ENCODE results near the gene AIPL1. TPM values are rescaled to one million over a fixed set of nuclear protein-coding genes. Genes with fewer than 3 reads are reported as not detected.

Gene AIPL1
- total and polyA plus RNA-seq, 2 donors from 2014 or later: not detected

DNA sequence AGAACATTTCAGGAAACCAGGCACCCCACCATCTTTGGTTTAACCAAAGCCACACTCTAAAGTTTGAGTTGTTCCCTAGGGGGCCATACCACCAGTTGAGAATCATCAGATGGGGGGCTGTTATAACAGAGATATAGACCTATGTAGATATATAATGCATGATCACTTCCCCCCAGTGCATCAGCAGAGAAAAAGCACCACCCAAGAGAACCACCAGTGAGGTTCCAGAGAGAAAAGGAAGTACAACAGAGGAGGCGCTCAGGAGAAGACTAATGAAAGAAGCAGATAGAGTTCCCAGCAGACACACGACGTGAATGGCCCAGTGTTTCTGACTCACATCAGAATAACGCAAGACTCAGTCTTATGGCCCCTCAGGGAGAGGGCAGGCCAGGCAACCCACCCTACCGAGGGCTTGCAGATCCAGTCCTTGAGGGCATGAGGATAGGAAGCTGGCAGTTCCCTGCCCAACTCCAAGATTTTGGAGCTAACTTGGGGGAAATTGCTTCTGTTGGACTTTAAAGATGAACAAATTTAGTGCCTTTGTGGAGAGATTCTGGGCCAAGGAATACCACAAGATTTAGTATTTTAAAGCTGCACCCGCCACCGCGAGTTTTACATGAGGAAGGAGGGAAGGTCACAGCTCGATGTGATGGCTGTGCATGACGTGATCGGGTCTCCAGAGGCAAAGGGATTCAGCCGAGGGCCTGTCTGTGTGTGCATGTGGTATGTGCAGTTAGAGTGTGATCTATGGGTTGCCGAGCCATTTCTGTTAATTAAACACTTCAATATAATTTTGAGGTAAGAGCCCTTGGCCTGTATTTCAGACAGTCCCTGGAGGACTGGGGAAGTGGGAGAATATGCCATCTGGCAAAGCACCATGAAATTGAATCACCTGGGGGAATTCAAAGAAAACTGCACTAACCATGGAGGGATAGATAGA lies 53.1 kb downstream of the AIPL1 start:
- FAIRE-seq (no peak), DNase-seq (no peak)
- no peak overlapping the region for H3K4me3 ChIP-seq (ENCODE audit: low read length in 3 of 3)
- H3K36me3 ChIP-seq (ENCODE audit: control insufficient read depth in 2 of 3, insufficient read depth in 3 of 3, low read length in 3 of 3): no peaks in the 10 kb centered on the region
- TF ChIP-seq, protein P1, sequence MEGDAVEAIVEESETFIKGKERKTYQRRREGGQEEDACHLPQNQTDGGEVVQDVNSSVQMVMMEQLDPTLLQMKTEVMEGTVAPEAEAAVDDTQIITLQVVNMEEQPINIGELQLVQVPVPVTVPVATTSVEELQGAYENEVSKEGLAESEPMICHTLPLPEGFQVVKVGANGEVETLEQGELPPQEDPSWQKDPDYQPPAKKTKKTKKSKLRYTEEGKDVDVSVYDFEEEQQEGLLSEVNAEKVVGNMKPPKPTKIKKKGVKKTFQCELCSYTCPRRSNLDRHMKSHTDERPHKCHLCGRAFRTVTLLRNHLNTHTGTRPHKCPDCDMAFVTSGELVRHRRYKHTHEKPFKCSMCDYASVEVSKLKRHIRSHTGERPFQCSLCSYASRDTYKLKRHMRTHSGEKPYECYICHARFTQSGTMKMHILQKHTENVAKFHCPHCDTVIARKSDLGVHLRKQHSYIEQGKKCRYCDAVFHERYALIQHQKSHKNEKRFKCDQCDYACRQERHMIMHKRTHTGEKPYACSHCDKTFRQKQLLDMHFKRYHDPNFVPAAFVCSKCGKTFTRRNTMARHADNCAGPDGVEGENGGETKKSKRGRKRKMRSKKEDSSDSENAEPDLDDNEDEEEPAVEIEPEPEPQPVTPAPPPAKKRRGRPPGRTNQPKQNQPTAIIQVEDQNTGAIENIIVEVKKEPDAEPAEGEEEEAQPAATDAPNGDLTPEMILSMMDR (IDR thresholded peaks at IDR 0.05; ENCODE audit: borderline replicate concordance, extremely low read depth, insufficient read depth): no peak
- no peaks in the 10 kb centered on the region for H3K27me3 ChIP-seq (ENCODE audit: control insufficient read depth, insufficient read depth, low read length)
- H3K27ac ChIP-seq (ENCODE audit: low read depth in 2 of 2, low read length in 2 of 2): no peak overlapping the region
- H3K9ac ChIP-seq (ENCODE audit: low read length in 3 of 3): no peak overlapping the region
- H3K9me3 ChIP-seq (ENCODE audit: control insufficient read depth in 2 of 3, insufficient read depth in 1 of 3, low read length in 3 of 3): no peaks in the 10 kb centered on the region
- no peaks in the 10 kb centered on the region for H3K4me1 ChIP-seq (ENCODE audit: control insufficient read depth in 2 of 3, insufficient read depth in 2 of 3, low read depth in 1 of 3, low read length in 3 of 3)
- intact Hi-C loops (cut with DNase I): no loop called here

DNA sequence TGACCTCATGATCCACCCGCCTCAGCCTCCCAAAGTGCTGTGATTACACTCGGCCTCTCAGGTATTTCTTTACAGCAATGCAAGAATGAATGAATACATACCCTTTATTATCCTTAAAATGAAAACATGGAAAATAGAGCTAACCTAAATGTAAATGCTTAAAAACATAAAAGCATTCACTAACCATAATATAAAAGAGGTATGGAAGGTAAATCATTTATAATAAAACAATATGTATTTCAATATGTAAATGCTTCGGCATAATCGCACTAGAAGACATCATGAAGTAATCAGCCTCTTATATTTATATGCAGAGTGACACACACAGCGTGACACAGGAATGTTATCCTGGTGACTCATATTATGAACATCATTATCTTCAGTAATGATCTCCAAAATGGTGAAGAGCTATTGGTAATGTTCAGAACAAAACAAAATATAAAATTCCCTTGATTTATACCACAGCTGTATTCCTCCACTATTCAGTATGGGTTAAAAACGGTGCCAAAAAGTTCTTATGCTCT lies 53.9 kb downstream of the AIPL1 start:
- Histone ChIP-seq H3K9ac (ENCODE audit: low read length in 3 of 3) (no peak overlapping the region), H3K4me3 (ENCODE audit: low read length in 3 of 3) (no peak overlapping the region), H3K27ac (ENCODE audit: low read depth in 2 of 2, low read length in 2 of 2) (no peak overlapping the region), H3K27me3 (ENCODE audit: control insufficient read depth, insufficient read depth, low read length) (no peaks in the 10 kb centered on the region), H3K9me3 (ENCODE audit: control insufficient read depth in 2 of 3, insufficient read depth in 1 of 3, low read length in 3 of 3) (no peaks in the 10 kb centered on the region), H3K4me1 (ENCODE audit: control insufficient read depth in 2 of 3, insufficient read depth in 2 of 3, low read depth in 1 of 3, low read length in 3 of 3) (no peaks in the 10 kb centered on the region), H3K36me3 (ENCODE audit: control insufficient read depth in 2 of 3, insufficient read depth in 3 of 3, low read length in 3 of 3) (no peaks in the 10 kb centered on the region)
- DNase-seq (no peak), FAIRE-seq (no peak)
- intact Hi-C loops (cut with DNase I): no loop called here
- TF ChIP-seq, protein P1 (IDR thresholded peaks at IDR 0.05; ENCODE audit: borderline replicate concordance, extremely low read depth, insufficient read depth): no peak

DNA sequence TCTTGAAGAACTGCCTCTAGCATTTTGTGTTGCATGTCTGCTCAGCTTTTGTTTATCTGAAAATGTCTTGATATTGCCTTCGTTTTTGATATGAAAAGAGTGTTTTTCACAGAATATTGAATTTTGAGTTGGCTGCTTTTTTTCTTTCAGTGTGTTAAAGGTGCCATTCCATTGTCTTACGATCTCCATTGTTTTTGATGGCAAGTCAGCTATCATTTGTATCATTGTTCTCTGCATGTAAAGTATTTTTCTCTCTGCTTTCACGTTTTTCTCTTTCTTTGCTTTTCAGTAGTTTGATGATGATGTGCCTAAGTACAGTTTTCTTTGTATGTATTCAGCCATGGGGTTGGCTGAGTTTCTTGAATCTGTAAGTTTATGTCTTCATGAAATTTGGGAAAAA lies 57.0 kb downstream of the AIPL1 start:
- Histone ChIP-seq H3K36me3 (ENCODE audit: control insufficient read depth in 2 of 3, insufficient read depth in 3 of 3, low read length in 3 of 3) (no peaks in the 10 kb centered on the region), H3K9ac (ENCODE audit: low read length in 3 of 3) (no peak overlapping the region), H3K9me3 (ENCODE audit: control insufficient read depth in 2 of 3, insufficient read depth in 1 of 3, low read length in 3 of 3) (no peaks in the 10 kb centered on the region), H3K27me3 (ENCODE audit: control insufficient read depth, insufficient read depth, low read length) (no peaks in the 10 kb centered on the region), H3K27ac (ENCODE audit: low read depth in 2 of 2, low read length in 2 of 2) (no peak overlapping the region), H3K4me1 (ENCODE audit: control insufficient read depth in 2 of 3, insufficient read depth in 2 of 3, low read depth in 1 of 3, low read length in 3 of 3) (no peaks in the 10 kb centered on the region), H3K4me3 (ENCODE audit: low read length in 3 of 3) (no peak overlapping the region)
- TF ChIP-seq, protein P1 (IDR thresholded peaks at IDR 0.05; ENCODE audit: borderline replicate concordance, extremely low read depth, insufficient read depth): no peak
- no peak for FAIRE-seq
- no peak for DNase-seq
- intact Hi-C loops (cut with DNase I): no loop called here

Data from kidney (tissue), 14 donors.